OCI-LY1 (cell line): Measurements from ENCODE around the gene ZNF669.

Experiments used
- CTCF ChIP-seq: fragments of 200-600 bp; sonication (generic), shearing (Covaris generic); IDR thresholded peaks from 2 replicates; pipeline ENCODE4 v1.5.1; 2017; ENCODE audit warnings: mild to moderate bottlenecking, antibody characterized with exemption, low read length, moderate library complexity, mixed read lengths
- EZH2 ChIP-seq: fragments of 200-600 bp; sonication (generic), shearing (Covaris generic); IDR thresholded peaks from 2 replicates; pipeline ENCODE4 v1.8.0; 2017; ENCODE audit warnings: borderline replicate concordance, mixed run types, mild to moderate bottlenecking, antibody characterized with exemption, low read length, moderate library complexity, mixed read lengths

- no peak for TF ChIP-seq EZH2
- TF ChIP-seq CTCF = no peak
These were observed 49.2 kb downstream of the ZNF669 start for GRCh38 chr1:247054992-247055415.
